COLO668 (cell line): ENCODE measurements around the gene RAB37.

Source experiments
- DNase-seq: peaks from one replicate; lab custom pipeline; 2025; ENCODE audit not compliant: unreplicated experiment; lab: John Stamatoyannopoulos, UW

RAB37 gene

GRCh38 chr17:74776990-74777389 lies 39.9 kb downstream of the RAB37 start:
- DNase-seq: no peak

- DNase-seq: no peak
Observed at GRCh38 chr17:74777901-74778515, 41.0 kb downstream of the RAB37 start.

- no peak for DNase-seq
Observed at GRCh38 chr17:74778960-74779359, 41.9 kb downstream of the RAB37 start.

- DNase-seq: no peak
Observed at GRCh38 chr17:74779501-74779900, 42.4 kb downstream of the RAB37 start.

- DNase-seq: no peak
Observed at GRCh38 chr17:74779948-74780400, 42.9 kb downstream of the RAB37 start.

- no peak for DNase-seq
Observed at GRCh38 chr17:74780443-74781238, 43.6 kb downstream of the RAB37 start.

GRCh38 chr17:74782571-74782970 lies 45.5 kb downstream of the RAB37 start:
- no peak for DNase-seq

GRCh38 chr17:74784125-74784810 lies 47.2 kb downstream of the RAB37 start:
- DNase-seq: no peak

- DNase-seq: no peak
Observed at GRCh38 chr17:74785096-74785980, 48.3 kb downstream of the RAB37 start.

- DNase-seq: no peak
Observed at GRCh38 chr17:74785981-74786360, 48.9 kb downstream of the RAB37 start.

GRCh38 chr17:74786431-74787055 lies 49.5 kb downstream of the RAB37 start:
- no peak for DNase-seq

GRCh38 chr17:74790161-74791058 lies 53.4 kb downstream of the RAB37 start:
- DNase-seq: no peak

GRCh38 chr17:74792586-74793105 lies 55.6 kb downstream of the RAB37 start:
- no peak for DNase-seq

GRCh38 chr17:74795327-74796020 lies 58.4 kb downstream of the RAB37 start:
- no peak for DNase-seq

GRCh38 chr17:74796211-74796610 lies 59.2 kb downstream of the RAB37 start:
- DNase-seq: no peak

- DNase-seq: no peak
Observed at GRCh38 chr17:74796866-74797265, 59.8 kb downstream of the RAB37 start.
